HepG2 (cell line): ENCODE results near the gene TNPO3. TPM values are rescaled to one million over a fixed set of nuclear protein-coding genes. Genes with fewer than 3 reads are reported as not detected.
"Not testable (repeated sequence)": the region's sequence is repeated elsewhere in the genome, so short reads cannot be mapped to it uniquely, and the experiment has no call there.

ENCODE experiments used
- ATAC-seq: fragments of 200-7000 bp; cut with Tn5 transposase; 3 replicates; pipeline ENCODE4 v1.9.1; 2020; ENCODE audit warnings: mild to moderate bottlenecking, moderate library complexity
- BruUV-seq: library from RNA; stranded (reverse); fragments of 400-500 nt; replicated peaks from 2 replicates; lab custom pipeline; 2021; lab: Mats Ljungman, UMichigan
- CTCF ChIA-PET: fragments of 300-600 bp; formaldehyde crosslinking; extraction: SDS; loops from one replicate; lab custom pipeline; 2021; ENCODE audit warnings: low total read pairs, inconsistent platforms, low intra/inter-chr PET ratio; lab: Yijun Ruan, JAX
- POLR2A ChIA-PET: fragments of 350-600 bp; sonication (Branson Sonifier 250); formaldehyde crosslinking; loops from one replicate; lab custom pipeline; 2020; ENCODE audit warnings: antibody characterized with exemption, inconsistent platforms; lab: Yijun Ruan, JAX
- DNase-seq: peaks from one replicate; pipeline ENCODE4 v3.0.0-alpha.2; 2015; ENCODE audit warnings: low spot score
- FAIRE-seq: peaks from 3 replicates; lab custom pipeline; 2011; peaks lifted over from hg19 to GRCh38; lab: Jason Lieb, UNC
- H2AFZ ChIP-seq: one replicate; pipeline ENCODE4 v1.6.1; 2011; ENCODE audit warnings: low read length, inconsistent platforms
- H3K27ac ChIP-seq: fragments of 300-600 bp; 3 replicates; pipeline ENCODE4 v1.8.0; 2011; ENCODE audit warnings: mixed run types, mild to moderate bottlenecking, mixed read lengths, low read length, inconsistent platforms; ENCODE audit not compliant: insufficient read depth; ENCODE audit errors: extremely low read length
- H3K27me3 ChIP-seq, 2 experiments: fragments of 200-600 bp in 1 of 2; 2 replicates in 1 of 2; 3 replicates in 1 of 2; pipeline versions ENCODE4 v1.6.0 to v1.8.0; 2011; ENCODE audit warnings: low read length in 2 of 2, mild to moderate bottlenecking in 2 of 2, moderate library complexity in 2 of 2, inconsistent platforms in 1 of 2; ENCODE audit not compliant: insufficient read depth in 2 of 2, control insufficient read depth in 1 of 2
- H3K36me3 ChIP-seq, 2 experiments: fragments of 200-600 bp in 1 of 2; replicated peaks in 1 of 2; 2 replicates in 1 of 2; 3 replicates in 1 of 2; pipeline versions ENCODE4 v1.5.1 to v1.8.0; 2011; ENCODE audit warnings: low read length in 2 of 2, inconsistent platforms in 1 of 2; ENCODE audit not compliant: insufficient read depth in 2 of 2, control insufficient read depth in 1 of 2
- H3K4me1 ChIP-seq: 2 replicates; pipeline ENCODE4 v1.5.1; 2012; ENCODE audit warnings: low read length, inconsistent platforms; ENCODE audit not compliant: insufficient read depth
- H3K4me2 ChIP-seq: 2 replicates; pipeline ENCODE4 v1.6.0; 2011; ENCODE audit warnings: low read depth, low read length, inconsistent platforms
- H3K4me3 ChIP-seq, 3 experiments: fragments of 200-600 bp in 1 of 3; sonication (generic), shearing (Covaris generic) in 1 of 3; replicated peaks in 1 of 3; 2 replicates each; pipeline ENCODE4 v1.5.1; 2011 to 2016; ENCODE audit warnings: low read length in 3 of 3, inconsistent platforms in 2 of 3, low read depth in 2 of 3, mild to moderate bottlenecking in 2 of 3, control low read depth in 1 of 3, mixed read lengths in 1 of 3; ENCODE audit not compliant: insufficient read depth in 1 of 3
- H3K79me2 ChIP-seq: one replicate; pipeline ENCODE4 v1.6.1; 2011; ENCODE audit warnings: low read length, inconsistent platforms; ENCODE audit not compliant: insufficient read depth
- H3K9ac ChIP-seq: 2 replicates; pipeline ENCODE4 v1.6.0; 2011; ENCODE audit warnings: mild to moderate bottlenecking, low read depth, low read length, inconsistent platforms; ENCODE audit not compliant: insufficient read depth
- H3K9me3 ChIP-seq: 2 replicates; pipeline ENCODE4 v1.5.1; 2012; ENCODE audit warnings: mild to moderate bottlenecking, low read length
- H4K20me1 ChIP-seq: 2 replicates; pipeline ENCODE4 v1.6.0; 2011; ENCODE audit warnings: inconsistent platforms, mild to moderate bottlenecking, low read length, moderate library complexity; ENCODE audit not compliant: insufficient read depth
- KLF11 ChIP-seq: IDR thresholded peaks from 2 replicates; pipeline ENCODE4 v1.6.1; 2016; ENCODE audit warnings: missing compliant biosample characterization
- LCORL ChIP-seq, 2 experiments: fragments of 450-650 bp in 1 of 2; sonication (generic) in 1 of 2; formaldehyde crosslinking in 1 of 2; IDR thresholded peaks; 2 replicates each; pipeline versions ENCODE4 v1.5.0 to v1.6.1; 2017 to 2020; ENCODE audit warnings: antibody characterized with exemption in 1 of 2, missing genetic modification reagents in 1 of 2
- MAFF ChIP-seq: IDR thresholded peaks from 2 replicates; pipeline ENCODE4 v1.6.1; 2011; ENCODE audit warnings: low read depth, low read length, improper control_type of control experiment
- MAFK ChIP-seq, 2 experiments: IDR thresholded peaks in 1 of 2; conservative IDR thresholded peaks in 1 of 2; 2 replicates each; pipeline ENCODE4 v1.6.1; 2011; ENCODE audit warnings: improper control_type of control experiment in 2 of 2, low read length in 2 of 2
- WGBS: methylation state at CpG from one replicate; pipeline ENCODE4 v1.1.6; 2017; ENCODE audit warnings: low lambda C conversion rate; 5-methylcytosine and 5-hydroxymethylcytosine counted together
- in situ Hi-C: cut with HindIII; loops from 2 replicates; pipeline ENCODE4 v1.10.0; 2017; ENCODE audit warnings: low pct_unique_long_range_greater_than_20kb; ENCODE audit not compliant: extremely low pct_ligation_motif_present
- intact Hi-C: fragments of 100-400 bp; cut with micrococcal nuclease; formaldehyde crosslinking; loops from one replicate; pipeline ENCODE4 v1.10.0; 2022; ENCODE audit not compliant: unreplicated experiment
- polyA plus RNA-seq, 8 experiments: library from polyadenylated mRNA; depleted of rRNA in 3 of 8; stranded (reverse) in 7 of 8; unstranded in 1 of 8; fragments of >200 nt; fragmentation: Illumina TruSeq in 4 of 8; extraction: Trizol in 4 of 8; gene quantifications; 2 replicates each; pipeline versions ENCODE4 v1.2.1 to v1.2.3, GENCODE V29; 2011 to 2016; ENCODE audit warnings: low read depth in 4 of 8, missing spikeins in 1 of 8, mixed read lengths in 1 of 8; ENCODE audit not compliant: insufficient read depth in 1 of 8
- total RNA-seq, 5 experiments: library from RNA; depleted of rRNA; stranded (reverse); fragments of >200 nt; fragmentation: Illumina TruSeq; extraction: Trizol; gene quantifications; 2 replicates each; pipeline ENCODE4 v1.2.3, GENCODE V29; 2016; ENCODE audit warnings: low read depth in 1 of 5

Gene TNPO3
- total and polyA plus RNA-seq, 2 of the 13 experiments (the other 11 are each of a cell fraction or from before 2014, with no cell fraction given), result 23.8 to 44.6 TPM

DNA sequence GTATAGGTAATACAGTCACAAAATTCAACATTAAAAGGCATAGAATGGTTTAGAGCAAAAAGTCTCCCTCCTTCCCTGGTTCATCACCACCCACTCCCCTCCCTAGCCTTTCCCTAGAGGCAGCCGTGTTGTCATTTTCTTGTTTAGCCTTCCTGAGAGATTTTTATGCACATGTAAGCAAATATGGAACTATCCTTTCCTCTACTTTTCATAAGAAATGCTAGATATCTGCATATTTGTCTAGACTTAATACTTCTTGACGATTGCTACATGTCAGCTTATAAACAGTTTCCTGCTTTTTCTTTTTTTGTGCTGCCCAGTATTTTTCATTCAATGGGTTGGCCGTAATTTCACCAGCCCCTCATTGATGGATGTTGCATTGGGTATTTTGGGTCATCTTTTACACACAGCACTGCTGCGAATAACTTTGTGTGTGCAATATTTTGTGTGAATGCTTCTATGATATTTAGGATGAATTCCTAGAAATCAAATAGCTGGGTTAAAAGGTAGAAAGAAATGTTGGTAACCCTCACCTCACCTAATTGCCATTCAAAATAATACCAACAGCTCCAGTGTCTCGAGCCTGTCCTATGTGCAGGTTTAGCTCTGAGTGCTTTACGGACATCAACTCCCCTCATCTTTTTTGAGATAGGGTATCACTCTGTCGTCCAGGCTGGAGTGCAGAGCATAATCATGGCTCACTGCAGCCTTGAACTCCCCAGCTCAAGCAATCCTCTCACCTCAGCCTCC is 110.2 kb downstream of the TNPO3 start:
- DNase-seq, result no peak
- Histone ChIP-seq H3K4me1 (peaks cover 17% of the 10 kb centered on the region), H3K79me2 (no peaks in the 10 kb centered on the region), H3K9me3 (no peaks in the 10 kb centered on the region), H3K4me2 (no peak overlapping the region), H3K4me3 (no peak overlapping the region), H3K9ac (no peak overlapping the region), H2AFZ (no peak overlapping the region), H3K36me3 (no peaks in the 10 kb centered on the region), H4K20me1 (no peaks in the 10 kb centered on the region), H3K27ac (no peak overlapping the region), H3K27me3 (no peaks in the 10 kb centered on the region; a peak in 2 of 5 replicates)
- CTCF ChIA-PET, result no interaction called here
- whole genome bisulfite sequencing, result 83% methylated on average over 7 of the region's 7 CpGs
- POLR2A ChIA-PET, result no interaction called here
- TF ChIP-seq LCORL (IDR thresholded peaks at IDR 0.05), result no peak
- TF ChIP-seq LCORL (CRISPR knock-in tag; IDR thresholded peaks at IDR 0.05), result no peak
- peak; percentile 49 to 87; a peak in 3 of 4 replicates for TF ChIP-seq MAFK (conservative IDR thresholded peaks at IDR 0.05 in 1 of 2, IDR thresholded peaks at IDR 0.05 in 1 of 2; ENCODE audit: low read length in 2 of 2)
- no peak for TF ChIP-seq KLF11 (CRISPR knock-in tag)
- TF ChIP-seq MAFF, result peak; percentile 79
- FAIRE-seq, result no peak
- no TSS peak for BruUV-seq
- intact Hi-C loops (no loop called here), in situ Hi-C loops (loop anchor here (5.0 kb wide), 1 partner anchor 37 kb away; no protein-coding TSS in a partner anchor)
- no peak for ATAC-seq

DNA sequence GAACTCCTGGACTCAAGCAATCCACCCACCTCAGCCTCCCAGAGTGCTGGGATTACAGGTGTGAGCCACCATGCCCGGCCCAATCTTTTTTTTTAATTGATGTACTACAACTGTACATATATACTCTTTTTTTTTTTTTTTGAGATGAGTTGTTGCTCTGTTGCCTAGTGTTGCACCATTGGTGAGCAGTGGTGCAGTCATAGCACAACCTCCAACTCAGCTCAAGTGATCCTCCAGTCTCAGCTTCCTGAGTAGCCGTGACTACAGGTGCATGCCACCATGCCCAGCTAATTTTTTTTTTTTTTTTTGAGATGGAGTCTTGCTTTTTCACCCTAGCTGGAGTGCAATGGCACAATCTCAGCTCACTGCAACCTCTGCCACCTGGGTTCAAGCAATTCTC is 111.7 kb downstream of the TNPO3 start:
- BruUV-seq, CTCF ChIA-PET, in situ Hi-C loops, H2AFZ ChIP-seq, DNase-seq, H4K20me1 ChIP-seq, H3K36me3 ChIP-seq, H3K4me3 ChIP-seq, H3K9me3 ChIP-seq, H3K79me2 ChIP-seq, H3K27ac ChIP-seq, H3K9ac ChIP-seq, H3K27me3 ChIP-seq, H3K4me2 ChIP-seq, ATAC-seq, intact Hi-C loops, FAIRE-seq: not testable (repeated sequence)
- WGBS, result 91% methylated on average over 2 of the region's 2 CpGs
- H3K4me1 ChIP-seq, result peaks cover 31% of the 10 kb centered on the region
- POLR2A ChIA-PET, result interaction anchor here (0.7 kb wide), 1 partner anchor 169 kb away, joined by 4 read pairs; no protein-coding TSS in a partner anchor
